WTC11 (cell line): Measurements from ENCODE around the gene ASF1A.

Source experiments
- AFF4 ChIP-seq: sonication (generic); formaldehyde crosslinking; IDR thresholded peaks from 2 replicates; pipeline ENCODE4 v1.8.1; 2023; ENCODE audit warnings: mild to moderate bottlenecking, missing genetic modification reagents, borderline replicate concordance
- CTCF ChIP-seq: fragments of 200-600 bp; IDR thresholded peaks from 2 replicates; pipeline ENCODE4 v1.8.0; 2022; ENCODE audit warnings: antibody characterized with exemption
- IRF2 ChIP-seq: sonication (generic); formaldehyde crosslinking; IDR thresholded peaks from 2 replicates; pipeline ENCODE4 v1.8.0; 2022; ENCODE audit warnings: low read depth, missing genetic modification reagents, borderline replicate concordance
- NFYB ChIP-seq: sonication (generic); formaldehyde crosslinking; conservative IDR thresholded peaks from 2 replicates; pipeline ENCODE4 v1.8.0; 2022; ENCODE audit warnings: low read depth, missing genetic modification reagents
- TCF7 ChIP-seq: sonication (generic); formaldehyde crosslinking; IDR thresholded peaks from 2 replicates; pipeline ENCODE4 v1.8.0; 2022; ENCODE audit warnings: mild to moderate bottlenecking, low read depth, missing genetic modification reagents, moderate library complexity
- ZBTB43 ChIP-seq: sonication (generic); formaldehyde crosslinking; IDR thresholded peaks from 2 replicates; pipeline ENCODE4 v1.8.1; 2023; ENCODE audit warnings: mild to moderate bottlenecking, missing genetic modification reagents
- ZNF416 ChIP-seq: fragments of 250-450 bp; sonication (Bioruptor Pico); IDR thresholded peaks from 2 replicates; pipeline ENCODE4 v1.9.0; 2021; ENCODE audit warnings: mild to moderate bottlenecking, inconsistent platforms
- TF ChIP-seq, protein P1 (sequence below): sonication (generic); formaldehyde crosslinking; IDR thresholded peaks from 2 replicates; pipeline ENCODE4 v1.8.0; 2023; ENCODE audit warnings: missing genetic modification reagents
- TF ChIP-seq, protein P2 (sequence below): sonication (generic); formaldehyde crosslinking; IDR thresholded peaks from 2 replicates; pipeline ENCODE4 v1.8.1; 2022; ENCODE audit warnings: low read depth, mild to moderate bottlenecking, moderate library complexity, missing genetic modification reagents, borderline replicate concordance
- TF ChIP-seq, protein P3 (sequence below): sonication (generic); formaldehyde crosslinking; conservative IDR thresholded peaks from 2 replicates; pipeline ENCODE4 v1.8.1; 2022; ENCODE audit warnings: mild to moderate bottlenecking, missing genetic modification reagents
- TF ChIP-seq, protein P4 (sequence below): sonication (generic); formaldehyde crosslinking; IDR thresholded peaks from 2 replicates; pipeline ENCODE4 v1.8.1; 2023; ENCODE audit warnings: mild to moderate bottlenecking, missing genetic modification reagents, moderate library complexity
- TF ChIP-seq, protein P5 (sequence below): sonication (generic); formaldehyde crosslinking; IDR thresholded peaks from 2 replicates; pipeline ENCODE4 v1.8.1; 2022; ENCODE audit warnings: mild to moderate bottlenecking, moderate library complexity, missing genetic modification reagents
- TF ChIP-seq, protein P6 (sequence below): sonication (generic); formaldehyde crosslinking; conservative IDR thresholded peaks from 2 replicates; pipeline ENCODE4 v1.8.1; 2023; ENCODE audit warnings: mild to moderate bottlenecking, low read depth, missing genetic modification reagents, moderate library complexity

DNA sequence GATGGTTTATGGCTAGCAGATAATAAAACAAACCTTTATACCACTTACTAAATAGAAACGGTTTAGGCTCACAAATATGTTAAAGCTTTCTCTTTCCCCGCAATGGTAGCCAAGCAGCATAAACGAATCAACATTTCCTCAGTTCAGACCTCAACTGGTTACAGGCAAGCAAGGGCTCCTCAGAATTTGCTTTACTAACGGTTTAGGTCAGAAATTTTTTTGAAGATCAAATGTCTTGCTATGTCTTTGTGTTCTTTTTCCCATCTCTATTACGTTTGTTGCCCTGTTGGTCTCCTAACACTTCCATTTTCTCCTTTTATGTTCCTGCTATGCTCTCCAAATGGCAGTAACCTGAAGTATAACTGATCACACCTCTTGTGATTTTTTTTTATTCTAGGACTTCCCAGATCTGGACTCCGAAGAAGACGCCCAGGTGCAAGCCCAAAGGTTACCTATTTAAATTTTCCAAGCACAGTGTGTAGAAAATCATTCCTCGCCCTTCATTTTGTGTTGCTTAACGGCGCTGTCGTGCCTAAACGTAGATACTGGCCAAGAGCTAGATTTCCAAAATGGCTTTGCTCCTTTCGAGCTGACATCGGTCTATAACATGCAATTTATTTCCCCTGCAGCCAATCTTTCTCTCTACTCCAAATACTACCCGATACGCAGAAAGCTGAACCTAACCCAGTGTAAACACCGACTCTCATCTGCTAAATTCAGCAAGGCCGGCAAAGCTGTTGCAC, 717 bp upstream of the ASF1A start:
- no peak for TF ChIP-seq CTCF
- TF ChIP-seq, protein P1, sequence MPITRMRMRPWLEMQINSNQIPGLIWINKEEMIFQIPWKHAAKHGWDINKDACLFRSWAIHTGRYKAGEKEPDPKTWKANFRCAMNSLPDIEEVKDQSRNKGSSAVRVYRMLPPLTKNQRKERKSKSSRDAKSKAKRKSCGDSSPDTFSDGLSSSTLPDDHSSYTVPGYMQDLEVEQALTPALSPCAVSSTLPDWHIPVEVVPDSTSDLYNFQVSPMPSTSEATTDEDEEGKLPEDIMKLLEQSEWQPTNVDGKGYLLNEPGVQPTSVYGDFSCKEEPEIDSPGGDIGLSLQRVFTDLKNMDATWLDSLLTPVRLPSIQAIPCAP (CRISPR knock-in tag): no peak
- no peak for TF ChIP-seq AFF4 (CRISPR knock-in tag)
- TF ChIP-seq NFYB: no peak
- TF ChIP-seq TCF7 (CRISPR knock-in tag): no peak
- TF ChIP-seq, protein P2, sequence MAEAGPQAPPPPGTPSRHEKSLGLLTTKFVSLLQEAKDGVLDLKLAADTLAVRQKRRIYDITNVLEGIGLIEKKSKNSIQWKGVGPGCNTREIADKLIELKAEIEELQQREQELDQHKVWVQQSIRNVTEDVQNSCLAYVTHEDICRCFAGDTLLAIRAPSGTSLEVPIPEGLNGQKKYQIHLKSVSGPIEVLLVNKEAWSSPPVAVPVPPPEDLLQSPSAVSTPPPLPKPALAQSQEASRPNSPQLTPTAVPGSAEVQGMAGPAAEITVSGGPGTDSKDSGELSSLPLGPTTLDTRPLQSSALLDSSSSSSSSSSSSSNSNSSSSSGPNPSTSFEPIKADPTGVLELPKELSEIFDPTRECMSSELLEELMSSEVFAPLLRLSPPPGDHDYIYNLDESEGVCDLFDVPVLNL (CRISPR knock-in tag): no peak
- TF ChIP-seq, protein P3, sequence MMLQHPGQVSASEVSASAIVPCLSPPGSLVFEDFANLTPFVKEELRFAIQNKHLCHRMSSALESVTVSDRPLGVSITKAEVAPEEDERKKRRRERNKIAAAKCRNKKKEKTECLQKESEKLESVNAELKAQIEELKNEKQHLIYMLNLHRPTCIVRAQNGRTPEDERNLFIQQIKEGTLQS (CRISPR knock-in tag): no peak
- TF ChIP-seq IRF2 (CRISPR knock-in tag): no peak
- TF ChIP-seq, protein P4, sequence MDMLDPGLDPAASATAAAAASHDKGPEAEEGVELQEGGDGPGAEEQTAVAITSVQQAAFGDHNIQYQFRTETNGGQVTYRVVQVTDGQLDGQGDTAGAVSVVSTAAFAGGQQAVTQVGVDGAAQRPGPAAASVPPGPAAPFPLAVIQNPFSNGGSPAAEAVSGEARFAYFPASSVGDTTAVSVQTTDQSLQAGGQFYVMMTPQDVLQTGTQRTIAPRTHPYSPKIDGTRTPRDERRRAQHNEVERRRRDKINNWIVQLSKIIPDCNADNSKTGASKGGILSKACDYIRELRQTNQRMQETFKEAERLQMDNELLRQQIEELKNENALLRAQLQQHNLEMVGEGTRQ (CRISPR knock-in tag): no peak
- TF ChIP-seq ZNF416 (CRISPR knock-in tag): no peak
- TF ChIP-seq, protein P5, sequence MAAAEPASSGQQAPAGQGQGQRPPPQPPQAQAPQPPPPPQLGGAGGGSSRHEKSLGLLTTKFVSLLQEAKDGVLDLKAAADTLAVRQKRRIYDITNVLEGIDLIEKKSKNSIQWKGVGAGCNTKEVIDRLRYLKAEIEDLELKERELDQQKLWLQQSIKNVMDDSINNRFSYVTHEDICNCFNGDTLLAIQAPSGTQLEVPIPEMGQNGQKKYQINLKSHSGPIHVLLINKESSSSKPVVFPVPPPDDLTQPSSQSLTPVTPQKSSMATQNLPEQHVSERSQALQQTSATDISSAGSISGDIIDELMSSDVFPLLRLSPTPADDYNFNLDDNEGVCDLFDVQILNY: no peak
- TF ChIP-seq, protein P6, sequence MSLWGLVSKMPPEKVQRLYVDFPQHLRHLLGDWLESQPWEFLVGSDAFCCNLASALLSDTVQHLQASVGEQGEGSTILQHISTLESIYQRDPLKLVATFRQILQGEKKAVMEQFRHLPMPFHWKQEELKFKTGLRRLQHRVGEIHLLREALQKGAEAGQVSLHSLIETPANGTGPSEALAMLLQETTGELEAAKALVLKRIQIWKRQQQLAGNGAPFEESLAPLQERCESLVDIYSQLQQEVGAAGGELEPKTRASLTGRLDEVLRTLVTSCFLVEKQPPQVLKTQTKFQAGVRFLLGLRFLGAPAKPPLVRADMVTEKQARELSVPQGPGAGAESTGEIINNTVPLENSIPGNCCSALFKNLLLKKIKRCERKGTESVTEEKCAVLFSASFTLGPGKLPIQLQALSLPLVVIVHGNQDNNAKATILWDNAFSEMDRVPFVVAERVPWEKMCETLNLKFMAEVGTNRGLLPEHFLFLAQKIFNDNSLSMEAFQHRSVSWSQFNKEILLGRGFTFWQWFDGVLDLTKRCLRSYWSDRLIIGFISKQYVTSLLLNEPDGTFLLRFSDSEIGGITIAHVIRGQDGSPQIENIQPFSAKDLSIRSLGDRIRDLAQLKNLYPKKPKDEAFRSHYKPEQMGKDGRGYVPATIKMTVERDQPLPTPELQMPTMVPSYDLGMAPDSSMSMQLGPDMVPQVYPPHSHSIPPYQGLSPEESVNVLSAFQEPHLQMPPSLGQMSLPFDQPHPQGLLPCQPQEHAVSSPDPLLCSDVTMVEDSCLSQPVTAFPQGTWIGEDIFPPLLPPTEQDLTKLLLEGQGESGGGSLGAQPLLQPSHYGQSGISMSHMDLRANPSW (CRISPR knock-in tag): no peak
- TF ChIP-seq ZBTB43 (CRISPR knock-in tag): no peak
